Kidney (tissue), 14 donors: ENCODE measurements around the gene AIFM3. TPM values are rescaled to one million over a fixed set of nuclear protein-coding genes. Genes with fewer than 3 reads are reported as not detected.

Experiments
- DNase-seq, 5 donors: peaks; one replicate each; pipeline ENCODE4 v3.0.0-alpha.2; 2013 to 2020
- FAIRE-seq: peaks from 2 replicates; lab custom pipeline; 2012; peaks lifted over from hg19 to GRCh38; lab: Jason Lieb, UNC
- H3K27ac ChIP-seq, 2 donors: one replicate each; pipeline ENCODE4 v1.7.0; 2013; ENCODE audit warnings: low read depth in 2 of 2, low read length in 2 of 2, inconsistent platforms in 1 of 2
- H3K27me3 ChIP-seq: one replicate; pipeline ENCODE4 v1.7.1; 2013; ENCODE audit warnings: low read length, inconsistent platforms; ENCODE audit not compliant: control insufficient read depth, insufficient read depth
- H3K36me3 ChIP-seq, 3 donors: one replicate each; pipeline versions ENCODE4 v1.7.0 to v1.7.1; 2013; ENCODE audit warnings: low read length in 3 of 3, control low read depth in 1 of 3, inconsistent platforms in 1 of 3; ENCODE audit not compliant: insufficient read depth in 3 of 3, control insufficient read depth in 2 of 3
- H3K4me1 ChIP-seq, 3 donors: one replicate each; pipeline versions ENCODE4 v1.7.0 to v1.7.1; 2013; ENCODE audit warnings: low read length in 3 of 3, inconsistent platforms in 1 of 3, low read depth in 1 of 3; ENCODE audit not compliant: control insufficient read depth in 2 of 3, insufficient read depth in 2 of 3
- H3K4me3 ChIP-seq, 3 donors: one replicate each; pipeline versions ENCODE4 v1.7.0 to v1.8.1; 2013; ENCODE audit warnings: low read length in 3 of 3, control low read depth in 1 of 3, inconsistent platforms in 1 of 3
- H3K9ac ChIP-seq, 3 donors: one replicate each; pipeline versions ENCODE4 v1.7.0 to v1.7.1; 2013; ENCODE audit warnings: low read length in 3 of 3, control low read depth in 1 of 3, inconsistent platforms in 1 of 3
- H3K9me3 ChIP-seq, 3 donors: one replicate each; pipeline versions ENCODE4 v1.7.0 to v1.7.1; 2013; ENCODE audit warnings: low read length in 3 of 3, control low read depth in 1 of 3, inconsistent platforms in 1 of 3; ENCODE audit not compliant: control insufficient read depth in 2 of 3, insufficient read depth in 1 of 3
- intact Hi-C: fragments of 100-400 bp; cut with DNase I; formaldehyde crosslinking; loops from one replicate; pipeline ENCODE4 v1.11.1; 2022
- polyA plus RNA-seq: library from polyadenylated mRNA; stranded (reverse); fragments of 350-450 nt; fragmentation: Illumina TruSeq; extraction: RNeasy Lipid Tissue Mini Kit (QIAGEN cat#74804); gene quantifications from one replicate; pipeline ENCODE4 v1.2.3, GENCODE V29; 2014; ENCODE audit warnings: low read depth, low replicate concordance; ENCODE audit not compliant: insufficient read depth
- total RNA-seq: library from RNA; stranded (reverse); fragmentation: NEBNext Ultra II Directional; extraction: Animal tissue kit (Norgen Biotek cat#: 25700); gene quantifications from one replicate; pipeline ENCODE4 v1.2.1, GENCODE V29; 2021
- TF ChIP-seq, protein P1 (sequence below): IDR thresholded peaks from 3 replicates; pipeline ENCODE4 v1.5.1; 2012; ENCODE audit warnings: mild to moderate bottlenecking, moderate library complexity, borderline replicate concordance; ENCODE audit not compliant: insufficient read depth; ENCODE audit errors: extremely low read depth
- donor health status: control.
- donor health status: control.
- donor health status: control.
- donor health status: control.
- donor health status: control.
- donor health status: DM: yes; HTN: yes; CAD: no.
- donor health status: Normal renal cell carcinoma (clear cell type).

Gene AIFM3
- total and polyA plus RNA-seq, 2 donors from 2014 or later: 3.1 to 4.4 TPM

DNA sequence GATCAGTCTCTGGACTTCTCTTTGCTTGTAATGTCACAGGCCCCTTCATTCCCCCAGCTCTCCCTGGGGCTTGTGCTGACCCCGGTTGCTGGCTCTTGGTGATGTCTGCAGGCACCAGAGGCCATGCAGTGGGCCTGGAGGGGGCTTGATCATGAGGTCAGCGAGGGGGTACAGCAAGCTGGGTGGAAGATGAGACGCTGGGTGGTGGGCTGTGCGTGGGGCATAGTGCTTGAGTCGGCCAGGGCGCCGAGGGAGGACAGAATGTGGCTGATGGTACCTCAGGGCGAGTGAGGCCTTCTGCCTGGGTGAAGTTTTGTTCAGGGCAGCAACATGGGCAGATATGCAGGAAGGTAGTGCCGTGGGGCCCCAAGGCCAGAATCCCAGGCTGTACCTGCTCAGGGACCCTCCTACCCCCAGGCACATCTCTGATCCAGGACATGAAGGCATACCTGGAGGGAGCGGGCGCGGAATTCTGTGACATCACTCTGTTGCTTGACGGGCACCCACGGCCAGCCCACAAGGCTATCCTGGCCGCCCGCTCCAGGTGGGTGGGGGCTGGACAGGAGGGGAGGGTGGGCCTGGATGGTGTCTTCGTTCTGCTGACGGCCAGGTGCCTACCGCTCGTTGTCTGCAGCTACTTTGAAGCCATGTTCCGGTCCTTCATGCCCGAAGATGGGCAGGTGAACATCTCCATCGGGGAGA, 28.4 kb downstream of the AIFM3 start:
- Histone ChIP-seq H3K9ac (no peak overlapping the region), H3K27ac (no peak overlapping the region), H3K9me3 (no peaks in the 10 kb centered on the region), H3K4me1 (peaks cover 0 to 8% (median under 1%) of the 10 kb centered on the region in 3 donors), H3K36me3 (peaks cover 0 to 20% (median 8%) of the 10 kb centered on the region in 3 donors), H3K4me3 (no peak overlapping the region), H3K27me3 (no peaks in the 10 kb centered on the region)
- TF ChIP-seq, protein P1, sequence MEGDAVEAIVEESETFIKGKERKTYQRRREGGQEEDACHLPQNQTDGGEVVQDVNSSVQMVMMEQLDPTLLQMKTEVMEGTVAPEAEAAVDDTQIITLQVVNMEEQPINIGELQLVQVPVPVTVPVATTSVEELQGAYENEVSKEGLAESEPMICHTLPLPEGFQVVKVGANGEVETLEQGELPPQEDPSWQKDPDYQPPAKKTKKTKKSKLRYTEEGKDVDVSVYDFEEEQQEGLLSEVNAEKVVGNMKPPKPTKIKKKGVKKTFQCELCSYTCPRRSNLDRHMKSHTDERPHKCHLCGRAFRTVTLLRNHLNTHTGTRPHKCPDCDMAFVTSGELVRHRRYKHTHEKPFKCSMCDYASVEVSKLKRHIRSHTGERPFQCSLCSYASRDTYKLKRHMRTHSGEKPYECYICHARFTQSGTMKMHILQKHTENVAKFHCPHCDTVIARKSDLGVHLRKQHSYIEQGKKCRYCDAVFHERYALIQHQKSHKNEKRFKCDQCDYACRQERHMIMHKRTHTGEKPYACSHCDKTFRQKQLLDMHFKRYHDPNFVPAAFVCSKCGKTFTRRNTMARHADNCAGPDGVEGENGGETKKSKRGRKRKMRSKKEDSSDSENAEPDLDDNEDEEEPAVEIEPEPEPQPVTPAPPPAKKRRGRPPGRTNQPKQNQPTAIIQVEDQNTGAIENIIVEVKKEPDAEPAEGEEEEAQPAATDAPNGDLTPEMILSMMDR: no peak
- no peak for FAIRE-seq
- DNase-seq: peak in 1 of 5 donors; percentile 73
- intact Hi-C loops: no loop called here

DNA sequence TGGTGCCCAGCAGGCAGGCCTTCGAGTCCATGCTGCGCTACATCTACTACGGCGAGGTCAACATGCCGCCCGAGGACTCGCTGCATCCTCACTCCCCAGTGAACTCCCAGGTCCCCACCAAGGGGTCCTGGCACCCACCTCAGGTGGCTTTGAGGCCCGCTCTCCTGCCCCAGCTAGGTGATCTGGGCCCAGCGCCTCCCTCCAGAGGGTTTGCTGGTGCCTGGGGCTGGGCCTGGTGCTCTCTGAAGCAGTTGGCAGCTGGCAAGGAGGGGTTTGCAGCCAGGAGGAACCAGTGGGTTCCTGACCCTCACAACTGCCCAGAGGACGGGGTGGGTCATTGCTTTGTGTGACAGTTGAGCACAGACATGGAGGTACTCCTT, 29.0 kb downstream of the AIFM3 start:
- Histone ChIP-seq H3K9ac (no peak overlapping the region), H3K4me3 (no peak overlapping the region), H3K36me3 (peaks cover 0 to 20% (median 8%) of the 10 kb centered on the region in 3 donors), H3K4me1 (peaks cover 0 to 13% (median 4%) of the 10 kb centered on the region in 3 donors), H3K27me3 (no peaks in the 10 kb centered on the region), H3K27ac (no peak overlapping the region), H3K9me3 (no peaks in the 10 kb centered on the region)
- DNase-seq: no peak
- intact Hi-C loops: no loop called here
- TF ChIP-seq, protein P1: no peak
- FAIRE-seq: no peak

DNA sequence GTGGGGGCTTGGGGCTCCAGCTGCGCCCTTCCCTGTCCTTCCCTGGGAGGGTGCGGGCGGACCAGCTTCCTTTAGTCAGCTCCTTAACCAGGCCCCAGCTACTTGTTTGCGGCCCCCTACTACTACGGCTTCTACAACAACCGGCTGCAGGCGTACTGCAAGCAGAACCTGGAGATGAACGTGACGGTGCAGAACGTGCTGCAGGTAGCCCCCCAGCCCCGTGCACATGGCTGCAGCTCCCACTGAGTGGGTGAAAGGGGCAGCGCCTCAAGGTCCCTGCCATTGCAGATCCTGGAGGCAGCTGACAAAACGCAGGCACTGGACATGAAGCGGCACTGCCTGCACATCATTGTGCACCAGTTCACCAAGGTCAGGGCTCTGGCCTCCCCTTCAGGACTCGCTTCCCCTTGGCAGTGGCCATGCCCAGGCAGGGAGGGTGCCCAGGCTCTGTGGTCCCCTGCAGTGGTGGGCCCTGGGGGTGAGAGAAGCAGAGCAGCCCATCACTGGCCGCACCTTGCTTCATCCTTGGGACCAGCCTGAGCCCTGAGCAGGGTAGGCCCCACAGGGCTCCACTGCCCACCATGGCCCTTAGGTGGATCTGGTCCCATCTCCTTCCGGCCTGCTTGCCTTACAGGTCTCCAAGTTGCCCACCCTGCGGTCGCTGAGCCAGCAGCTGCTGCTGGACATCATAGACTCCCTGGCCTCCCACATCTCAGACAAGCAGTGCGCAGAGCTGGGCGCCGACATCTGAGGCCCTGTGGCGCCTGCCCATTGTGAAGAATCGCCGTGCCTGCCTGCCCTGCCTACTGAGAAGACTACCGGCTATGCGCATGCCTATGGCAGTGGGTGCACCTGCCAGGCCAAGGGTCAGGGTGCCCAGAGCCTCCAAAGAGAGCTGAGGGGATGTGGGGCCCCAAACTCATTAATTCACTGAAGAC, 29.8 kb downstream of the AIFM3 start:
- Histone ChIP-seq H3K36me3 (peaks cover 0 to 17% (median 8%) of the 10 kb centered on the region in 3 donors), H3K27ac (no peak overlapping the region), H3K9ac (no peak overlapping the region), H3K27me3 (no peaks in the 10 kb centered on the region), H3K4me3 (no peak overlapping the region), H3K4me1 (peaks cover 0 to 16% (median 4%) of the 10 kb centered on the region in 3 donors), H3K9me3 (no peaks in the 10 kb centered on the region)
- peak in 1 of 5 donors; percentile 77 for DNase-seq
- no peak for FAIRE-seq
- intact Hi-C loops: no loop called here
- TF ChIP-seq, protein P1: no peak
